Endothelial cell (in vitro differentiated cells): ENCODE measurements around the gene PIP5K1A. TPM values are rescaled to one million over a fixed set of nuclear protein-coding genes. Genes with fewer than 3 reads are reported as not detected.
A peak's percentile ranks its signal among the peaks of the same experiment; 100 is the strongest.

Experiments
- DNase-seq: peaks from one replicate; pipeline ENCODE4 v3.0.0; 2021; ENCODE audit warnings: low spot score
- H3K27ac Mint-ChIP-seq: one replicate; pipeline ENCODE4 v1.8.0; 2021; ENCODE audit warnings: mixed read lengths, inconsistent platforms; ENCODE audit not compliant: unreplicated experiment
- H3K27me3 Mint-ChIP-seq: one replicate; pipeline ENCODE4 v1.8.0; 2021; ENCODE audit warnings: mild to moderate bottlenecking, moderate library complexity, mixed read lengths, inconsistent platforms; ENCODE audit not compliant: unreplicated experiment
- H3K36me3 Mint-ChIP-seq: one replicate; pipeline ENCODE4 v1.8.0; 2021; ENCODE audit warnings: mild to moderate bottlenecking, low read depth, mixed read lengths, inconsistent platforms; ENCODE audit not compliant: unreplicated experiment
- H3K4me1 Mint-ChIP-seq: one replicate; pipeline ENCODE4 v1.8.0; 2021; ENCODE audit warnings: mild to moderate bottlenecking, mixed read lengths, inconsistent platforms; ENCODE audit not compliant: unreplicated experiment
- H3K4me3 Mint-ChIP-seq: one replicate; pipeline ENCODE4 v1.8.0; 2021; ENCODE audit warnings: mild to moderate bottlenecking, mixed read lengths, inconsistent platforms; ENCODE audit not compliant: unreplicated experiment
- H3K9me3 Mint-ChIP-seq: one replicate; pipeline ENCODE4 v1.8.0; 2021; ENCODE audit warnings: mixed read lengths, inconsistent platforms; ENCODE audit not compliant: unreplicated experiment
- total RNA-seq: library from RNA; stranded (reverse); fragmentation: NEBNext Ultra II Directional; extraction: Animal tissue kit (Norgen Biotek cat#: 25700); gene quantifications from one replicate; pipeline ENCODE4 v1.2.1, GENCODE V29; 2021; ENCODE audit not compliant: unreplicated experiment
- TF ChIP-seq, protein P1 (sequence below): fragments of 200-600 bp; sonication (generic); IDR thresholded peaks from one replicate; pipeline ENCODE4 v1.5.0; 2021; ENCODE audit warnings: antibody characterized with exemption; ENCODE audit not compliant: unreplicated experiment

Gene PIP5K1A
- total RNA-seq, 1 donor from 2014 or later: 75.9 TPM

DNA sequence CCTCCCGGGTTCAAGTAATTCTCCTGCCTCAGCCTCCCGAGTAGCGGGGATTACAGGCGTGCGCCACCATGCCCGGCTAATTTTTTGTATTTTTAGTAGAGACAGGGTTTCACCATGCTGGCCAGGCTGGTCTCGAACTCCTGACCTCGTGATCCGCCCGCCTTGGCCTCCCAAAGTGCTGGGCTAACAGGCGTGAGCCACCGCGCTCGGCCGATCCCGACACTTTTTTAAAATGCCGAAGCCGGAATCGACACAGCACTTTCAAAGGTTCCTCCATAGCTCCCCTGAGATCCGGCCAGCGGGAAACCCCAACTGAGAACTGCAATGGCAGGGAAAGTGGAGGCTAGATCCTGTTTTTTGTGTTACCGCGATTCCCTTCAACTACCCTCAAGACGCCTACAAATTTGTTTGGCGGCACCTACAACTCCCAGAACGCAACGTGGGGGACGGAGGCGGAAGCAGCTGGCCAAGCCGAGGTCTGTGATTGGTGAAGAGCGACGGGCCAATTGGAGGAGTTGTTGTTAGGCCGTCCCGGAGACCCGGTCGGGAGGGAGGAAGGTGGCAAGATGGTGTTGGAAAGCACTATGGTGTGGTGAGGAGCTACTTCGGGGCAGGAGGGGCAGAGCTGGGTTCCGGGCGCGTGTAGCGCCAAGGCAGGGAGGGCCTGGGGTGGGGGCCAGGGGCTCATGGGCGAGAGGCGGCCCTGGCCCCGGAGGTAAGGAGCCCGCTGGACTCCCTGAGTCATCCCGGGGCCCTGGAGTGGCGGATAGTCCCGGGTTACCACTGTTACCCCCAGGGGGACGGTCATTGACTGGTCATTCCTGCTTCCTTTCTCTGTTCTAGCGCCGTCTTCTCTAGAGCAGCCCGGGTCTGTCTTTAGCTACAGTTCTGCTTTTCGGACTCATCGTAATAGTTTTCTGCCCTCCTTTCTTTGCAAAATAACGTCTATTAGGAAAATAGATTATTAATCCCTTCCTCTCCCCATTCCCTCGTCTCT lies 56.2 kb downstream of the PIP5K1A start, which contains the start of gene PSMD4:
Gene PSMD4 (plus strand): TSS at position 518 of the 997 bp plus-strand sequence. CDS start 49 bp downstream, at position 567.
- DNase-seq: peak; percentile 86
- Mint-ChIP-seq H3K27me3 (peaks cover 3% of the 10 kb centered on the region), H3K4me1 (peaks cover 10% of the 10 kb centered on the region), H3K9me3 (no peaks in the 10 kb centered on the region), H3K27ac (peak within 1 kb of the TSS; percentile 95), H3K4me3 (peak within 1 kb of the TSS; percentile 98), H3K36me3 (peaks cover 5% of the 10 kb centered on the region)
- TF ChIP-seq, protein P1, sequence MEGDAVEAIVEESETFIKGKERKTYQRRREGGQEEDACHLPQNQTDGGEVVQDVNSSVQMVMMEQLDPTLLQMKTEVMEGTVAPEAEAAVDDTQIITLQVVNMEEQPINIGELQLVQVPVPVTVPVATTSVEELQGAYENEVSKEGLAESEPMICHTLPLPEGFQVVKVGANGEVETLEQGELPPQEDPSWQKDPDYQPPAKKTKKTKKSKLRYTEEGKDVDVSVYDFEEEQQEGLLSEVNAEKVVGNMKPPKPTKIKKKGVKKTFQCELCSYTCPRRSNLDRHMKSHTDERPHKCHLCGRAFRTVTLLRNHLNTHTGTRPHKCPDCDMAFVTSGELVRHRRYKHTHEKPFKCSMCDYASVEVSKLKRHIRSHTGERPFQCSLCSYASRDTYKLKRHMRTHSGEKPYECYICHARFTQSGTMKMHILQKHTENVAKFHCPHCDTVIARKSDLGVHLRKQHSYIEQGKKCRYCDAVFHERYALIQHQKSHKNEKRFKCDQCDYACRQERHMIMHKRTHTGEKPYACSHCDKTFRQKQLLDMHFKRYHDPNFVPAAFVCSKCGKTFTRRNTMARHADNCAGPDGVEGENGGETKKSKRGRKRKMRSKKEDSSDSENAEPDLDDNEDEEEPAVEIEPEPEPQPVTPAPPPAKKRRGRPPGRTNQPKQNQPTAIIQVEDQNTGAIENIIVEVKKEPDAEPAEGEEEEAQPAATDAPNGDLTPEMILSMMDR: no peak

DNA sequence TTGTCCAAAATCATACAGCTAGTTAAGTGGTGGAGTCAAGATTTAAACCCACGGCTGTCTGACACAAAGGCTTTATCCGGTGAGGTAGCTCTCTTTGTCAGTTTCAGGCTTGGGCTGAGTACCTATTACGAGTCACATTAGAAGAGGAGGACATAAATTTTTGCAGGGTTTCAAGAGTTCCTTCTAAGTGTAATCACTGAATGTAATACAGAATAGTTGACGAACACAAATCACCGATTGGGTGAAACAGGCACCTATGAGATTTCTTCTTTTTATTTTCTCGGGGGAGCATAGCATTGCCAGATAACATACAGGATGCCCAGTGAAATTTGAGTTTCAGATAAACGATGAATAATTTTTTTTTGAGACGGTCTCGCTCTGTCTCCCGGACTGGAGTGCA lies 57.0 kb downstream of the PIP5K1A start:
- H3K4me3 Mint-ChIP-seq: peak overlapping the region; percentile 98
- H3K4me1 Mint-ChIP-seq: peaks cover 10% of the 10 kb centered on the region
- H3K9me3 Mint-ChIP-seq: no peaks in the 10 kb centered on the region
- DNase-seq: no peak
- H3K27me3 Mint-ChIP-seq: peaks cover 3% of the 10 kb centered on the region
- H3K36me3 Mint-ChIP-seq: peaks cover 5% of the 10 kb centered on the region
- H3K27ac Mint-ChIP-seq: peak overlapping the region; percentile 95
- TF ChIP-seq, protein P1: no peak

DNA sequence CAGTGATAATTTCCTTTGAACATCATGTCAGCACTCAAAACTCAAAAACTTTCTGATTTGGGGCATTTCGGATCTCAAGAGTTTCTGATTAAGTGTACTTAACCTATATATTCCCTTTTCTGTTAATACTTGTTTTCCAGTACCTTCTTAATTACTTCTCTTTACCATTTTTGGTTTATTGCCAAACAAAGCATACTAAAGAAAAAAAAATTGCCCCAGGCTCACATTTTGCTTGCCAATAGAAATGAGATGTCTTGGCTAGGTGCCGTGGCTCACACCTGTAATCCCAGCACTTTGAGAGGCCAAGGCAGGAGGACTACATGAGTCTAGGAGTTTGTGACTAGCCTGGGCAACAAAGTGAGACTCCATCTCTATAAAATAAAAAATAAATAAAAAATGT lies 61.0 kb downstream of the PIP5K1A start:
- Mint-ChIP-seq H3K36me3 (peaks cover 15% of the 10 kb centered on the region), H3K4me3 (no peak overlapping the region), H3K4me1 (peaks cover 10% of the 10 kb centered on the region), H3K27me3 (peaks cover 3% of the 10 kb centered on the region), H3K27ac (no peak overlapping the region), H3K9me3 (no peaks in the 10 kb centered on the region)
- TF ChIP-seq, protein P1: no peak
- DNase-seq: no peak

DNA sequence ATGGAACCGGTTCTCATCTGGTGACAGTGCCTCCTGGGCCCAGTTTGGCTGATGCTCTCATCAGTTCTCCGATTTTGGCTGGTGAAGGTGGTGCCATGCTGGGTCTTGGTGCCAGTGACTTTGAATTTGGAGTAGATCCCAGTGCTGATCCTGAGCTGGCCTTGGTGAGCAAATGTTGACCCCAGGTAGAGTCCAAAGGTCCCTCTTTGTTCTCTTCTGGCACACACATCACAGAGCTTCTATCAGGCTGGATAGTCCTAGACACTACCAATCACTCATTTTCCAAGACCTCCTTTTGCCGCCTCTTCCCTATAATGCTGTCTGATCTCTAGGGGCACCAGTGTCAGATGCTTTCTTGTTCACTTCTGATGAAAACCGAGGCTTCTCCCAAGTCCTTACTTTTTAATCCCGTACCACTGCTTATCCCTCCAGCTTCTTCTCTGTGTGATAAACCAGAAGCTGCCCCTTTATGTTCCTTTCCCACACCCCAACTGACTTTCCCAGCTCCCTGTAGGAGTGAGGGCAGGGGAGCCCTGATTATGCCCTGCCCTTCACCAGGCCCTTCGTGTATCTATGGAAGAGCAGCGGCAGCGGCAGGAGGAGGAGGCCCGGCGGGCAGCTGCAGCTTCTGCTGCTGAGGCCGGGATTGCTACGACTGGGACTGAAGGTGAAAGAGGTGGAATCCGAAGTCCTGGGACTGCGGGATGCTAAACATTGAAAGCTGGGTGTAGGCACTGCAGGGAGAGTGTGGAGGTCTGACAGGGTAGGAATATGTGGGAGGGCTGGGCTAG lies 67.3 kb downstream of the PIP5K1A start:
- no peaks in the 10 kb centered on the region for H3K27me3 Mint-ChIP-seq
- no peaks in the 10 kb centered on the region for H3K9me3 Mint-ChIP-seq
- TF ChIP-seq, protein P1: no peak
- H3K36me3 Mint-ChIP-seq: peaks cover 44% of the 10 kb centered on the region
- DNase-seq: no peak
- H3K27ac Mint-ChIP-seq: no peak overlapping the region
- no peaks in the 10 kb centered on the region for H3K4me1 Mint-ChIP-seq
- H3K4me3 Mint-ChIP-seq: no peak overlapping the region
